ENCODE measurements around the gene LENG9.

Gene LENG9

GRCh38 chr19:54464630-54465425 lies 1.2 kb upstream of the LENG9 start (continued):
- peak; percentile 89 for TF ChIP-seq GLIS2 (tag by site-specific recombination; IDR thresholded peaks at IDR 0.05)
- TF ChIP-seq ZNF112 (tag by site-specific recombination; IDR thresholded peaks at IDR 0.05) = no peak
- TF ChIP-seq ZNF48 (tag by site-specific recombination; IDR thresholded peaks at IDR 0.05) = no peak
- TF ChIP-seq ZIC2 (tag by site-specific recombination; IDR thresholded peaks at IDR 0.05) = peak; percentile 45; the same call in 1 of the 2 replicates
- TF ChIP-seq ZNF660 (tag by site-specific recombination; IDR thresholded peaks at IDR 0.05) = peak; percentile 45; the same call in 1 of the 2 replicates
- TF ChIP-seq ZXDB (tag by site-specific recombination; IDR thresholded peaks at IDR 0.05) = peak; percentile 67
- peak; percentile 39 for TF ChIP-seq ZFHX2 (tag by site-specific recombination; conservative IDR thresholded peaks at IDR 0.05)
- TF ChIP-seq SCRT2 (tag by site-specific recombination; IDR thresholded peaks at IDR 0.05) = peak; percentile 40; the same call in 1 of the 2 replicates
- no peak for TF ChIP-seq ZNF670 (tag by site-specific recombination; IDR thresholded peaks at IDR 0.05; ENCODE audit: low read depth)
- no peak for TF ChIP-seq ZNF548 (tag by site-specific recombination; IDR thresholded peaks at IDR 0.05)
- no peak for TF ChIP-seq ZNF350 (tag by site-specific recombination; IDR thresholded peaks at IDR 0.05)
- TF ChIP-seq ZBTB6 (tag by site-specific recombination; IDR thresholded peaks at IDR 0.05) = no peak
- TF ChIP-seq ZNF704 (tag by site-specific recombination; IDR thresholded peaks at IDR 0.05) = no peak
- TF ChIP-seq OSR2 (tag by site-specific recombination; IDR thresholded peaks at IDR 0.05) = no peak
- no peak for TF ChIP-seq ZNF473 (tag by site-specific recombination; IDR thresholded peaks at IDR 0.05)
- no peak for TF ChIP-seq ZNF792 (tag by site-specific recombination; IDR thresholded peaks at IDR 0.05)
- no peak for TF ChIP-seq ZBTB21 (tag by site-specific recombination; IDR thresholded peaks at IDR 0.05)
- TF ChIP-seq GFI1B (tag by site-specific recombination; IDR thresholded peaks at IDR 0.05) = no peak
- peak; percentile 80 for TF ChIP-seq ZBTB11 (tag by site-specific recombination; conservative IDR thresholded peaks at IDR 0.05; ENCODE audit: low read depth)
- peak; percentile 16; the same call in 1 of the 2 replicates for TF ChIP-seq ZNF692 (tag by site-specific recombination; IDR thresholded peaks at IDR 0.05)
- TF ChIP-seq ZNF24 (tag by site-specific recombination; IDR thresholded peaks at IDR 0.05) = no peak
- TF ChIP-seq ZNF140 (tag by site-specific recombination; IDR thresholded peaks at IDR 0.05) = no peak
- TF ChIP-seq ZNF843 (tag by site-specific recombination; IDR thresholded peaks at IDR 0.05) = no peak
- TF ChIP-seq ZNF335 (tag by site-specific recombination; conservative IDR thresholded peaks at IDR 0.05) = peak; percentile 69
- peak; percentile 12 for TF ChIP-seq KLF9 (tag by site-specific recombination; IDR thresholded peaks at IDR 0.05; ENCODE audit: low read depth)
- TF ChIP-seq KLF1 (tag by site-specific recombination; IDR thresholded peaks at IDR 0.05) = peak; percentile 82
- TF ChIP-seq ZNF2 (tag by site-specific recombination; IDR thresholded peaks at IDR 0.05) = no peak
- no peak for TF ChIP-seq TCF7L2 (IDR thresholded peaks at IDR 0.05; ENCODE audit: borderline replicate concordance, low read depth, low read length)
- TF ChIP-seq ZBTB10 (tag by site-specific recombination; IDR thresholded peaks at IDR 0.05) = no peak
- TF ChIP-seq ZBTB7A (tag by site-specific recombination; IDR thresholded peaks at IDR 0.05; ENCODE audit: low read depth) = no peak
- peak; percentile 58; the same call in 1 of the 2 replicates for TF ChIP-seq ZBTB20 (tag by site-specific recombination; IDR thresholded peaks at IDR 0.05)
- TF ChIP-seq ZNF433 (tag by site-specific recombination; IDR thresholded peaks at IDR 0.05; ENCODE audit: low read depth) = no peak
